Esophagus mucosa (tissue), 1 donor: ENCODE measurements around the gene FRAS1. TPM values are rescaled to one million over a fixed set of nuclear protein-coding genes. Genes with fewer than 3 reads are reported as not detected.
A peak's percentile ranks its signal among the peaks of the same experiment; 100 is the strongest.

Source experiments
- ATAC-seq: fragments of 200-7000 bp; cut with Tn5 transposase; one replicate; pipeline ENCODE4 v1.9.1; 2020
- total RNA-seq: library from RNA; stranded (reverse); gene quantifications from one replicate; pipeline ENCODE4 v1.2.4, GENCODE V29; 2023
- donor health status: DM: yes; HTN: yes; CAD: no.

The FRAS1 gene
- total RNA-seq, 1 donor from 2014 or later = 2.6 TPM

GRCh38 chr4:78552389-78553042, 495.4 kb downstream of the FRAS1 start:
- ATAC-seq = peak; percentile 87

GRCh38 chr4:78553043-78553396, 495.9 kb downstream of the FRAS1 start:
- no peak for ATAC-seq

- no peak for ATAC-seq
Observed at GRCh38 chr4:78553529-78554060, 496.5 kb downstream of the FRAS1 start.

- ATAC-seq = peak; percentile 41
Observed at GRCh38 chr4:78556665-78557064, 499.5 kb downstream of the FRAS1 start.

GRCh38 chr4:78557841-78558240, 500.7 kb downstream of the FRAS1 start:
- no peak for ATAC-seq

GRCh38 chr4:78558410-78558809, 501.3 kb downstream of the FRAS1 start:
- peak; percentile 72 for ATAC-seq

- ATAC-seq = no peak
Observed at GRCh38 chr4:78560296-78560963, 503.3 kb downstream of the FRAS1 start.

GRCh38 chr4:78561677-78562076, 504.6 kb downstream of the FRAS1 start:
- no peak for ATAC-seq

- no peak for ATAC-seq
Observed at GRCh38 chr4:78562687-78563086, 505.6 kb downstream of the FRAS1 start.

GRCh38 chr4:78565971-78566372, 508.8 kb downstream of the FRAS1 start:
- peak; percentile 76 for ATAC-seq

GRCh38 chr4:78566834-78567499, 509.8 kb downstream of the FRAS1 start:
- no peak for ATAC-seq

GRCh38 chr4:78567500-78568060, 510.5 kb downstream of the FRAS1 start:
- no peak for ATAC-seq

- no peak for ATAC-seq
Observed at GRCh38 chr4:78568640-78569305, 511.6 kb downstream of the FRAS1 start.

- ATAC-seq = peak; percentile 68
Observed at GRCh38 chr4:78569306-78569821, 512.2 kb downstream of the FRAS1 start.

GRCh38 chr4:78570117-78570516, 513.0 kb downstream of the FRAS1 start:
- no peak for ATAC-seq

- no peak for ATAC-seq
Observed at GRCh38 chr4:78571804-78572203, 514.7 kb downstream of the FRAS1 start.

- ATAC-seq = no peak
Observed at GRCh38 chr4:78578674-78579425, 521.7 kb downstream of the FRAS1 start.

GRCh38 chr4:78581618-78582017, 524.5 kb downstream of the FRAS1 start:
- no peak for ATAC-seq

- ATAC-seq = peak; percentile 82
Observed at GRCh38 chr4:78584863-78585547, 527.9 kb downstream of the FRAS1 start.

- peak; percentile 87 for ATAC-seq
Observed at GRCh38 chr4:78585633-78586032, 528.5 kb downstream of the FRAS1 start.

- no peak for ATAC-seq
Observed at GRCh38 chr4:78588894-78589545, 531.9 kb downstream of the FRAS1 start.
